CD4-positive, alpha-beta T cell treated with Interleukin-4 for 4 hours (primary cell): ENCODE measurements around the gene ACP2.
"Not testable (repeated sequence)": the region's sequence is repeated elsewhere in the genome, so short reads cannot be mapped to it uniquely, and the experiment has no call there.

Experiments
- DNase-seq: peaks from one replicate; pipeline ENCODE4 v3.0.0-alpha.2; 2020

The ACP2 gene

GRCh38 chr11:47239852-47240251 lies 8.8 kb downstream of the ACP2 start:
- no peak for DNase-seq

GRCh38 chr11:47236482-47236881 lies 12.1 kb downstream of the ACP2 start:
- DNase-seq: no peak

- no peak for DNase-seq
Measured at GRCh38 chr11:47235163-47235562, 13.5 kb downstream of the ACP2 start.

- peak; percentile 64 for DNase-seq
Measured at GRCh38 chr11:47234669-47235100, 13.9 kb downstream of the ACP2 start.

GRCh38 chr11:47233989-47234668 lies 14.5 kb downstream of the ACP2 start:
- no peak for DNase-seq

GRCh38 chr11:47233051-47233450 lies 15.6 kb downstream of the ACP2 start:
- no peak for DNase-seq

- no peak for DNase-seq
Measured at GRCh38 chr11:47229161-47229560, 19.5 kb downstream of the ACP2 start.

GRCh38 chr11:47225552-47226400 lies 22.8 kb downstream of the ACP2 start:
- peak; percentile 17 for DNase-seq

- no peak for DNase-seq
Measured at GRCh38 chr11:47222696-47223095, 25.9 kb downstream of the ACP2 start.

GRCh38 chr11:47220401-47220821 lies 28.2 kb downstream of the ACP2 start:
- no peak for DNase-seq

- DNase-seq: peak; percentile 86
Measured at GRCh38 chr11:47216121-47216798, 32.4 kb downstream of the ACP2 start.

GRCh38 chr11:47215366-47215910 lies 33.2 kb downstream of the ACP2 start:
- DNase-seq: peak; percentile 59

- DNase-seq: peak; percentile 87
Measured at GRCh38 chr11:47213950-47214565, 34.6 kb downstream of the ACP2 start.

GRCh38 chr11:47212938-47213337 lies 35.7 kb downstream of the ACP2 start:
- no peak for DNase-seq

- no peak for DNase-seq
Measured at GRCh38 chr11:47208628-47209027, 40.0 kb downstream of the ACP2 start.

- DNase-seq: not testable (repeated sequence)
Measured at GRCh38 chr11:47208008-47208552, 40.5 kb downstream of the ACP2 start.

- no peak for DNase-seq
Measured at GRCh38 chr11:47207459-47207858, 41.2 kb downstream of the ACP2 start.

GRCh38 chr11:47206577-47206976 lies 42.0 kb downstream of the ACP2 start:
- not testable (repeated sequence) for DNase-seq

- DNase-seq: no peak
Measured at GRCh38 chr11:47204637-47204989, 44.0 kb downstream of the ACP2 start.

GRCh38 chr11:47202576-47202975 lies 46.0 kb downstream of the ACP2 start:
- no peak for DNase-seq

- no peak for DNase-seq
Measured at GRCh38 chr11:47201015-47201414, 47.6 kb downstream of the ACP2 start.

- not testable (repeated sequence) for DNase-seq
Measured at GRCh38 chr11:47198161-47198560, 50.5 kb downstream of the ACP2 start.

- no peak for DNase-seq
Measured at GRCh38 chr11:47192111-47192510, 56.5 kb downstream of the ACP2 start.
